CD14-positive monocyte (primary cell): ENCODE measurements around the gene GPC1. TPM values are rescaled to one million over a fixed set of nuclear protein-coding genes. Genes with fewer than 3 reads are reported as not detected.

ENCODE experiments used
- DNase-seq, 3 donors: peaks; one replicate each; pipeline ENCODE4 v3.0.0-alpha.2; 2011 to 2022
- H2AFZ ChIP-seq: 2 replicates; pipeline ENCODE4 v1.6.0; 2012; ENCODE audit warnings: mild to moderate bottlenecking, low read depth, low read length, inconsistent platforms; ENCODE audit not compliant: insufficient read depth, poor library complexity, severe bottlenecking
- H3K27ac ChIP-seq, 2 donors: 1 replicate in 1 of 2; 2 replicates in 1 of 2; pipeline ENCODE4 v1.5.1; 2012 to 2013; ENCODE audit warnings: low read length in 2 of 2, control low read depth in 1 of 2, inconsistent platforms in 1 of 2, low read depth in 1 of 2, mild to moderate bottlenecking in 1 of 2
- H3K27me3 ChIP-seq, 2 donors: one replicate each; pipeline versions ENCODE4 v1.6.0 to v1.6.1; 2011 to 2013; ENCODE audit warnings: low read length in 2 of 2; ENCODE audit not compliant: control insufficient read depth in 2 of 2, insufficient read depth in 2 of 2
- H3K36me3 ChIP-seq, 2 donors: replicated peaks in 1 of 2; 1 replicate in 1 of 2; 2 replicates in 1 of 2; pipeline versions ENCODE4 v1.5.1 to v1.6.1; 2012 to 2013; ENCODE audit warnings: low read length in 2 of 2, control low read depth in 1 of 2, inconsistent platforms in 1 of 2, mild to moderate bottlenecking in 1 of 2; ENCODE audit not compliant: insufficient read depth in 2 of 2, control insufficient read depth in 1 of 2
- H3K4me1 ChIP-seq, 2 donors: 1 replicate in 1 of 2; 2 replicates in 1 of 2; pipeline versions ENCODE4 v1.5.1 to v1.6.1; 2012 to 2013; ENCODE audit warnings: low read length in 2 of 2, control low read depth in 1 of 2, inconsistent platforms in 1 of 2, mild to moderate bottlenecking in 1 of 2, moderate library complexity in 1 of 2; ENCODE audit not compliant: insufficient read depth in 2 of 2, control insufficient read depth in 1 of 2
- H3K4me2 ChIP-seq: replicated peaks from 2 replicates; pipeline ENCODE3; 2012; ENCODE audit warnings: low read length, moderate library complexity, mild to moderate bottlenecking; ENCODE audit not compliant: poor library complexity, severe bottlenecking; ENCODE audit errors: extremely low read depth
- H3K4me3 ChIP-seq, 3 experiments: fragments of 200-600 bp in 1 of 3; sonication (generic) in 1 of 3; replicated peaks in 1 of 3; 1 replicate in 2 of 3; 2 replicates in 1 of 3; pipeline ENCODE4 v1.5.1; 2011 to 2013; ENCODE audit warnings: low read length in 3 of 3, mild to moderate bottlenecking in 3 of 3, control low read depth in 2 of 3, low read depth in 2 of 3, inconsistent platforms in 1 of 3, moderate library complexity in 1 of 3
- H3K79me2 ChIP-seq: 2 replicates; pipeline ENCODE4 v1.6.0; 2012; ENCODE audit warnings: mild to moderate bottlenecking, control low read depth, inconsistent platforms, low read length, moderate library complexity; ENCODE audit not compliant: insufficient read depth
- H3K9ac ChIP-seq: 2 replicates; pipeline ENCODE4 v1.6.0; 2017; ENCODE audit warnings: low read length, mild to moderate bottlenecking; ENCODE audit not compliant: insufficient read depth, poor library complexity, severe bottlenecking
- H3K9me3 ChIP-seq, 2 donors: replicated peaks in 1 of 2; 1 replicate in 1 of 2; 2 replicates in 1 of 2; pipeline versions ENCODE4 v1.5.1 to v1.6.1; 2012 to 2013; ENCODE audit warnings: low read length in 2 of 2, control low read depth in 1 of 2; ENCODE audit not compliant: control insufficient read depth in 1 of 2, insufficient read depth in 1 of 2
- H4K20me1 ChIP-seq: 2 replicates; pipeline ENCODE4 v1.6.0; 2012; ENCODE audit warnings: mild to moderate bottlenecking, low read length, control low read depth, moderate library complexity; ENCODE audit not compliant: insufficient read depth
- H3K27ac Mint-ChIP-seq, 7 donors: one replicate each; pipeline ENCODE4 v1.8.0; 2020; ENCODE audit warnings: mild to moderate bottlenecking in 7 of 7, mixed read lengths in 7 of 7, moderate library complexity in 6 of 7, inconsistent platforms in 2 of 7
- H3K27me3 Mint-ChIP-seq, 3 donors: one replicate each; pipeline ENCODE4 v1.8.0; 2021 to 2022; ENCODE audit warnings: low read depth in 3 of 3, mild to moderate bottlenecking in 3 of 3, mixed read lengths in 3 of 3, moderate library complexity in 3 of 3, inconsistent platforms in 1 of 3
- H3K36me3 Mint-ChIP-seq, 2 donors: one replicate each; pipeline ENCODE4 v1.8.0; 2020; ENCODE audit warnings: mixed read lengths in 2 of 2, inconsistent platforms in 1 of 2, mild to moderate bottlenecking in 1 of 2
- H3K4me1 Mint-ChIP-seq: one replicate; pipeline ENCODE4 v1.8.0; 2020; ENCODE audit warnings: mild to moderate bottlenecking, mixed read lengths
- H3K4me3 Mint-ChIP-seq, 2 donors: one replicate each; pipeline ENCODE4 v1.8.0; 2020; ENCODE audit warnings: mild to moderate bottlenecking in 2 of 2, mixed read lengths in 2 of 2, moderate library complexity in 1 of 2
- H3K9me3 Mint-ChIP-seq, 7 donors: one replicate each; pipeline ENCODE4 v1.8.0; 2020 to 2022; ENCODE audit warnings: mixed read lengths in 7 of 7, mild to moderate bottlenecking in 6 of 7, moderate library complexity in 6 of 7, inconsistent platforms in 2 of 7
- CTCF ChIP-seq: fragments of 200-600 bp; IDR thresholded peaks from one replicate; pipeline ENCODE4 v1.8.0; 2022; ENCODE audit warnings: antibody characterized with exemption, mild to moderate bottlenecking
- WGBS: methylation state at CpG from one replicate; pipeline ENCODE4 v1.1.5; 2013; ENCODE audit warnings: missing lambda C conversion rate; ENCODE audit not compliant: insufficient coverage; 5-methylcytosine and 5-hydroxymethylcytosine counted together
- intact Hi-C, 2 donors: fragments of 100-400 bp; cut with micrococcal nuclease; formaldehyde crosslinking; loops; one replicate each; pipeline versions ENCODE4 v1.15.0 to v1.15.1; 2023
- polyA plus RNA-seq, 3 donors: library from polyadenylated mRNA; depleted of rRNA in 1 of 3; unstranded in 2 of 3; stranded (reverse) in 1 of 3; fragments of 300-500 nt in 2 of 3; fragments of >200 nt in 1 of 3; fragmentation: Illumina TruSeq in 2 of 3; gene quantifications; 1 replicate in 2 of 3; 2 replicates in 1 of 3; pipeline ENCODE4 v1.2.3, GENCODE V29; 2012 to 2021

Gene GPC1
- polyA plus RNA-seq, 3 donors, result 0.08 TPM; not detected in 2

GRCh38 chr2:240459401-240460252, 24.2 kb downstream of the GPC1 start:
- Mint-ChIP-seq H3K27me3 (peaks cover 26 to 42% (median 31%) of the 10 kb centered on the region in 3 donors), H3K27ac (no peak overlapping the region), H3K4me1 (no peaks in the 10 kb centered on the region), H3K9me3 (peaks cover 0 to 4% (median 0%) of the 10 kb centered on the region in 7 donors), H3K36me3 (no peaks in the 10 kb centered on the region), H3K4me3 (no peak overlapping the region)
- Histone ChIP-seq H3K4me2 (no peak overlapping the region), H3K79me2 (no peaks in the 10 kb centered on the region), H3K27me3 (peaks cover 13 to 28% of the 10 kb centered on the region in 2 donors), H2AFZ (no peak overlapping the region), H4K20me1 (no peaks in the 10 kb centered on the region), H3K36me3 (no peaks in the 10 kb centered on the region), H3K27ac (no peak overlapping the region), H3K4me1 (no peaks in the 10 kb centered on the region), H3K4me3 (no peak overlapping the region), H3K9me3 (peaks cover 0 to 5% of the 10 kb centered on the region in 2 donors), H3K9ac (no peak overlapping the region)
- intact Hi-C loops, result no loop called here
- 87% methylated on average over 21 of the region's 23 CpGs for WGBS
- no peak for DNase-seq
- no peak for TF ChIP-seq CTCF

- intact Hi-C loops, result no loop called here
- Histone ChIP-seq H3K27me3 (peaks cover 7 to 22% of the 10 kb centered on the region in 2 donors), H4K20me1 (no peaks in the 10 kb centered on the region), H3K9me3 (no peaks in the 10 kb centered on the region), H3K27ac (no peak overlapping the region), H3K9ac (no peak overlapping the region), H3K79me2 (no peaks in the 10 kb centered on the region), H3K4me2 (no peak overlapping the region), H2AFZ (no peak overlapping the region), H3K36me3 (no peaks in the 10 kb centered on the region), H3K4me1 (no peaks in the 10 kb centered on the region), H3K4me3 (no peak overlapping the region)
- 85% methylated on average over 15 of the region's 16 CpGs for WGBS
- DNase-seq, result no peak
- peaks cover 19 to 35% (median 24%) of the 10 kb centered on the region in 3 donors for H3K27me3 Mint-ChIP-seq
- H3K4me1 Mint-ChIP-seq, result no peaks in the 10 kb centered on the region
- H3K4me3 Mint-ChIP-seq, result no peak overlapping the region
- H3K9me3 Mint-ChIP-seq, result no peaks in the 10 kb centered on the region
- H3K27ac Mint-ChIP-seq, result no peak overlapping the region
- H3K36me3 Mint-ChIP-seq, result no peaks in the 10 kb centered on the region
- no peak for TF ChIP-seq CTCF
These were observed 24.8 kb downstream of the GPC1 start for GRCh38 chr2:240460253-240460711.
